Heart right ventricle (tissue), 16 donors: ENCODE data around the gene ZFYVE27. TPM values are rescaled to one million over a fixed set of nuclear protein-coding genes. Genes with fewer than 3 reads are reported as not detected.

Experiments
- ATAC-seq, 8 donors: fragments of 200-7000 bp; cut with Tn5 transposase; one replicate each; pipeline ENCODE4 v1.9.1; 2020; ENCODE audit warnings: mild to moderate bottlenecking in 8 of 8, moderate library complexity in 8 of 8, moderate number of reproducible peaks in 1 of 8
- DNase-seq, 2 donors: peaks; one replicate each; pipeline ENCODE4 v3.0.0-alpha.2; 2020
- H3K27ac ChIP-seq, 10 donors: fragments of 200-600 bp; sonication (generic) in 2 of 10; one replicate each; pipeline versions ENCODE4 v1.5.0 to v1.8.0; 2020 to 2022; ENCODE audit warnings: mild to moderate bottlenecking in 3 of 10
- H3K27me3 ChIP-seq, 7 donors: fragments of 200-600 bp; one replicate each; pipeline ENCODE4 v1.8.0; 2021 to 2022; ENCODE audit warnings: mild to moderate bottlenecking in 2 of 7
- H3K36me3 ChIP-seq, 9 donors: fragments of 200-600 bp; sonication (generic) in 1 of 9; one replicate each; pipeline versions ENCODE4 v1.5.0 to v1.8.0; 2020 to 2022; ENCODE audit warnings: mild to moderate bottlenecking in 2 of 9
- H3K4me1 ChIP-seq, 9 donors: fragments of 200-600 bp; sonication (generic) in 1 of 9; one replicate each; pipeline versions ENCODE4 v1.5.0 to v1.8.0; 2020 to 2022; ENCODE audit warnings: mild to moderate bottlenecking in 4 of 9
- H3K4me3 ChIP-seq, 10 donors: fragments of 200-600 bp; sonication (generic) in 2 of 10; one replicate each; pipeline versions ENCODE4 v1.5.0 to v1.8.0; 2020 to 2022; ENCODE audit warnings: mild to moderate bottlenecking in 7 of 10, moderate library complexity in 2 of 10
- H3K9me3 ChIP-seq, 11 donors: fragments of 200-600 bp in 10 of 11; sonication (generic) in 2 of 11; one replicate each; pipeline versions ENCODE4 v1.5.0 to v1.8.0; 2013 to 2022; ENCODE audit warnings: mild to moderate bottlenecking in 2 of 11, control low read depth in 1 of 11, moderate library complexity in 1 of 11
- WGBS, 2 donors: extraction: QIAGEN DNeasy Blood & Tissue Kit; methylation state at CpG; one replicate each; pipeline ENCODE4 v1.1.7; 2013; ENCODE audit warnings: inconsistent platforms in 1 of 2; 5-methylcytosine and 5-hydroxymethylcytosine counted together
- intact Hi-C, 10 donors: fragments of 100-400 bp; cut with DNase I; formaldehyde crosslinking; loops; one replicate each; pipeline versions ENCODE4 v1.11.1 to v1.14.2; 2022
- polyA plus RNA-seq, 2 donors: library from polyadenylated mRNA; stranded (reverse); fragments of 200-250 nt; gene quantifications; one replicate each; pipeline ENCODE4 v1.2.3, GENCODE V29; 2013
- total RNA-seq, 10 donors: library from RNA; stranded (reverse); fragmentation: NEBNext Ultra II Directional in 3 of 10; extraction: Animal tissue kit (Norgen Biotek cat#: 25700) in 3 of 10; gene quantifications; one replicate each; pipeline versions ENCODE4 v1.2.1 to v1.2.4, GENCODE V29; 2021 to 2023
- TF ChIP-seq, protein P1 (sequence below), 9 donors: fragments of 200-600 bp; sonication (generic) in 2 of 9; IDR thresholded peaks; one replicate each; pipeline versions ENCODE4 v1.5.0 to v1.8.0; 2021 to 2022; ENCODE audit warnings: antibody characterized with exemption in 9 of 9, mild to moderate bottlenecking in 5 of 9, moderate library complexity in 1 of 9
- donor health status: Arrhythmogenic right ventricular cardiomyopathy.
- donor health status: ischemic (EF 13 %, LVEDD 7.1; RV severe dilation, severe dysfunction).
- donor health status: healthy with polysubstance abuse.
- donor health status: DM: no; HTN: yes; CAD: no.
- donor health status: DM: no; HTN: no; CAD: no.
- donor health status: ischemic (EF 25% LVEDD 6.9; RV normal size, moderate dysfunction).
- donor health status: ischemic (EF 25% LVEDD 5.7; RV mildly dilated, moderate dysfunction).
- donor health status: healthy.
- donor health status: DM: yes; HTN: yes; CAD: no.
- donor health status: Ischemic cardiomyopathy.
- donor health status: ischemic (EF 35%, LVEDD 5.7; RV mildly dilated, moderate dysfunction).
- donor health status: nonischemic (EF 11% LVEDD 7.7; RV severe dilation, severe dysfunction).
- donor health status: DM: yes; HTN: yes; CAD: no.
- donor health status: PGD.
- donor health status: ischemic (EF 29% LVEDD 5.4; RV normal size, mild dysfunction).
- donor health status: nonischemic (EF 23%, LVEDD 6.1; RV moderate dilation, normal function).

ZFYVE27 gene
- total and polyA plus RNA-seq, 12 donors: 7.5 to 17.6 (median 11.8) TPM

DNA sequence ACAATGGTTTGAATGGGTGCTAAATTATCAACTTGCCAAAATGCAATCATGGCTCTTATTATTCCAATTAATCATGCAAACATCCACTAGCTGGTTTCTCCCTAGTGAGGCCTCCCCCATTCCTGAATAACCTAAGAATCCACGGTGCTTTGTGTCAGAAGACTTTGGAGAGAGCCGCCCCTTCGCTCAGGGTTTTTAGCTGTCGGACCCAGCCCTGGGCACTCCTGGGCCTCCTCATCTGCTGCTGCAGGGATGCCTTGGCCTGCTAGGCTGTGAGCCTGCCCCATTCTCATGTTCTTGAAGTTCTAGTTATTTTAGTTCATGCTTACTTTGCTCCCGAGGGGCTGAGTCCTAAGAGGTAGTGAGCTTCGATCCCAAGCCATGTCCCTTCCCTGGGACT, 69.0 kb downstream of the ZFYVE27 start:
- intact Hi-C loops: no loop called here

DNA sequence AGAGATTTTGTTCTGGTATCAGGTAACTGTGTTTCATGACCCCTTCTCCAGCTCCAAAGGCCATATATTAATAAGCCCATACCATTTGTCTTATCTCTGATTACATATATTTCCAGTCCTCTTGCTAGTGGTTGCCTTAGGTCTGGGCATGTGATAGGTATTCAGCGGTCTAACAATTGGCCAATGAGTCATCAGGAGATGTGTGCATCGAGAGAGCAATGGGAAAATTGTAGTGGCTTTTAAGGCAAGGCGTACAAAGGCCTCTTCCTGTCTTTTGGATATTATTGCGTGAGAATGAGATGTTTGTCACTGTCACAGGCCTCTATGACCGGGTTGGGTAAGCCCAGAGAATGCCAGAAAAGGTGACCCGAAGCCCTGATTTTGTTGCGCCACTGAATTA, 73.5 kb downstream of the ZFYVE27 start:
- no peaks in the 10 kb centered on the region for H3K4me1 ChIP-seq
- intact Hi-C loops: no loop called here
- TF ChIP-seq, protein P1, sequence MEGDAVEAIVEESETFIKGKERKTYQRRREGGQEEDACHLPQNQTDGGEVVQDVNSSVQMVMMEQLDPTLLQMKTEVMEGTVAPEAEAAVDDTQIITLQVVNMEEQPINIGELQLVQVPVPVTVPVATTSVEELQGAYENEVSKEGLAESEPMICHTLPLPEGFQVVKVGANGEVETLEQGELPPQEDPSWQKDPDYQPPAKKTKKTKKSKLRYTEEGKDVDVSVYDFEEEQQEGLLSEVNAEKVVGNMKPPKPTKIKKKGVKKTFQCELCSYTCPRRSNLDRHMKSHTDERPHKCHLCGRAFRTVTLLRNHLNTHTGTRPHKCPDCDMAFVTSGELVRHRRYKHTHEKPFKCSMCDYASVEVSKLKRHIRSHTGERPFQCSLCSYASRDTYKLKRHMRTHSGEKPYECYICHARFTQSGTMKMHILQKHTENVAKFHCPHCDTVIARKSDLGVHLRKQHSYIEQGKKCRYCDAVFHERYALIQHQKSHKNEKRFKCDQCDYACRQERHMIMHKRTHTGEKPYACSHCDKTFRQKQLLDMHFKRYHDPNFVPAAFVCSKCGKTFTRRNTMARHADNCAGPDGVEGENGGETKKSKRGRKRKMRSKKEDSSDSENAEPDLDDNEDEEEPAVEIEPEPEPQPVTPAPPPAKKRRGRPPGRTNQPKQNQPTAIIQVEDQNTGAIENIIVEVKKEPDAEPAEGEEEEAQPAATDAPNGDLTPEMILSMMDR (IDR thresholded peaks at IDR 0.05): no peak
- H3K36me3 ChIP-seq: no peaks in the 10 kb centered on the region
- H3K9me3 ChIP-seq: no peaks in the 10 kb centered on the region
- 70 to 81% methylated on average over 7 of the region's 7 CpGs for WGBS, 2 donors
- peaks cover 0 to 6% (median 0%) of the 10 kb centered on the region in 7 donors for H3K27me3 ChIP-seq
- H3K4me3 ChIP-seq: no peak overlapping the region
- DNase-seq (no peak), ATAC-seq (no peak)
- no peak overlapping the region for H3K27ac ChIP-seq

More for the DNA sequence above, 69.0 kb downstream of the ZFYVE27 start:
- TF ChIP-seq, protein P1 (IDR thresholded peaks at IDR 0.05): no peak
- Histone ChIP-seq H3K4me3 (no peak overlapping the region), H3K27ac (no peak overlapping the region), H3K4me1 (no peaks in the 10 kb centered on the region), H3K27me3 (peaks cover 0 to 11% (median 0%) of the 10 kb centered on the region in 7 donors), H3K9me3 (no peaks in the 10 kb centered on the region), H3K36me3 (no peaks in the 10 kb centered on the region)
- DNase-seq: no peak
- WGBS, 2 donors: 79 to 84% methylated on average over 6 of the region's 6 CpGs
- no peak for ATAC-seq

Other genes starting within 250 kb of the ZFYVE27 start
- gene MMS19, start 238.7 kb upstream of the ZFYVE27 start, total RNA-seq: 10 to 100 TPM; 34.7 to 49.1 (median 43.8) TPM
- 10 to 100 TPM; 44.0 to 64.9 TPM for gene MMS19, start 238.7 kb upstream of the ZFYVE27 start, polyA plus RNA-seq
- 10 to 100 TPM; 13.6 to 34.0 (median 20.5) TPM for gene UBTD1, start 238.2 kb upstream of the ZFYVE27 start, total RNA-seq
- 10 to 100 TPM; 36.5 to 56.0 TPM for gene UBTD1, start 238.2 kb upstream of the ZFYVE27 start, polyA plus RNA-seq
- gene ANKRD2, start 164.3 kb upstream of the ZFYVE27 start, total RNA-seq: 100 to 1,000 TPM in 6 of 10 donors, 10 to 100 TPM in 4; 46.3 to 395 (median 133) TPM
- 100 to 1,000 TPM; 248 to 370 TPM for gene ANKRD2, start 164.3 kb upstream of the ZFYVE27 start, polyA plus RNA-seq
- gene HOGA1, start 152.7 kb upstream of the ZFYVE27 start, total RNA-seq: 10 to 100 TPM in 9 of 10 donors, 1 to 10 TPM in 1; 8.9 to 42.5 (median 17.4) TPM
- gene HOGA1, start 152.7 kb upstream of the ZFYVE27 start, polyA plus RNA-seq: 10 to 100 TPM; 30.4 to 58.3 TPM
- gene C10orf62, start 147.4 kb upstream of the ZFYVE27 start, total RNA-seq: 1 to 10 TPM in 3 of 10 donors, under 1 TPM in 5, not detected in 2; 0.20 to 1.7 (median 0.73) TPM
- gene C10orf62, start 147.4 kb upstream of the ZFYVE27 start, polyA plus RNA-seq: 1 to 10 TPM; 1.1 to 2.4 TPM
- gene MORN4, start 103.6 kb upstream of the ZFYVE27 start, total RNA-seq: 10 to 100 TPM in 8 of 10 donors, 1 to 10 TPM in 2; 4.4 to 17.1 (median 12.8) TPM
- 10 to 100 TPM; 16.0 to 17.6 TPM for gene MORN4, start 103.6 kb upstream of the ZFYVE27 start, polyA plus RNA-seq
- 10 to 100 TPM in 9 of 10 donors, 1 to 10 TPM in 1; 9.4 to 18.5 (median 14.2) TPM for gene PI4K2A, start 96.5 kb upstream of the ZFYVE27 start, total RNA-seq
- 10 to 100 TPM in 1 of 2 donors, 1 to 10 TPM in 1; 5.3 to 20.7 TPM for gene PI4K2A, start 96.5 kb upstream of the ZFYVE27 start, polyA plus RNA-seq
- gene AVPI1, start 49.9 kb upstream of the ZFYVE27 start, total RNA-seq: 10 to 100 TPM in 3 of 10 donors, 1 to 10 TPM in 7; 6.5 to 12.9 (median 9.1) TPM
- gene AVPI1, start 49.9 kb upstream of the ZFYVE27 start, polyA plus RNA-seq: 10 to 100 TPM in 1 of 2 donors, 1 to 10 TPM in 1; 5.3 to 41.0 TPM
- gene MARVELD1, start 23.4 kb upstream of the ZFYVE27 start, total RNA-seq: 10 to 100 TPM in 1 of 10 donors, 1 to 10 TPM in 9; 2.8 to 10.2 (median 5.8) TPM
- 10 to 100 TPM in 1 of 2 donors, 1 to 10 TPM in 1; 5.0 to 11.9 TPM for gene MARVELD1, start 23.4 kb upstream of the ZFYVE27 start, polyA plus RNA-seq
- 1 to 10 TPM in 4 of 10 donors, under 1 TPM in 4, not detected in 2; 0.19 to 4.3 (median 1.0) TPM for gene SFRP5, start 34.9 kb downstream of the ZFYVE27 start, total RNA-seq
- 1 to 10 TPM in 1 of 2 donors, under 1 TPM in 1; 0.42 to 1.9 TPM for gene SFRP5, start 34.9 kb downstream of the ZFYVE27 start, polyA plus RNA-seq
- 1 to 10 TPM in 1 of 10 donors, under 1 TPM in 9; 0.05 to 1.0 (median 0.24) TPM for gene GOLGA7B, start 112.7 kb downstream of the ZFYVE27 start, total RNA-seq
- gene GOLGA7B, start 112.7 kb downstream of the ZFYVE27 start, polyA plus RNA-seq: under 1 TPM; 0.09 to 0.59 TPM